ENCODE data around the gene ZSWIM7. TPM values are rescaled to one million over a fixed set of nuclear protein-coding genes. Genes with fewer than 3 reads are reported as not detected.

ZSWIM7 gene
- total and polyA plus RNA-seq, 5 experiments from 2014 or later, result 37.3 to 87.3 (median 60.9) TPM

DNA sequence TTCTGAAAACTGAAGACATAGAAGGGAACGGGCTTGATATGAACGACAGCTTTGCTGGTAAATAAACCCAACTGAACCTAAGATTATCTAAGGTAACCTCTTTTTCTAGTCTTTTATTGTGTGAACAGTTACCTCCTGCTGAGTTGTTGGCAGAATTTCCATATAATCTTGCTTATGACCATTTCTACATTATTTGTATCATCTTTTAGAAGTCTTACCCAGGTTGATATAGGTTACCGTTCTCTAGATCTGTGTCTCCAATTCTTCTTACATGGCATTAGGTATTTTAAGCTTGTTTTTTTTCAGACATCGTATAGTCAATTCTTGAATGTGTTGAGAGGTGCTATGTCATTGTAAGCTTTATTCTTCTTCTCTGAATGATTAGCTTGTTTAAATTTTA lies 24.4 kb upstream of the ZSWIM7 start:
- Mint-ChIP-seq H3K4me1 (peaks cover 3 to 30% (median 14%) of the 10 kb centered on the region in 4 donors), H3K27ac (peak overlapping the region in 4 of 10 donors; percentile 14 to 49 (median 24)), H3K9me3 (no peaks in the 10 kb centered on the region), H3K27me3 (no peaks in the 10 kb centered on the region), H3K36me3 (peaks cover 0 to 88% (median 26%) of the 10 kb centered on the region in 3 donors), H3K4me3 (no peak overlapping the region)
- ATAC-seq (no peak), DNase-seq (no peak)
- POLR2A ChIA-PET, result no interaction called here

DNA sequence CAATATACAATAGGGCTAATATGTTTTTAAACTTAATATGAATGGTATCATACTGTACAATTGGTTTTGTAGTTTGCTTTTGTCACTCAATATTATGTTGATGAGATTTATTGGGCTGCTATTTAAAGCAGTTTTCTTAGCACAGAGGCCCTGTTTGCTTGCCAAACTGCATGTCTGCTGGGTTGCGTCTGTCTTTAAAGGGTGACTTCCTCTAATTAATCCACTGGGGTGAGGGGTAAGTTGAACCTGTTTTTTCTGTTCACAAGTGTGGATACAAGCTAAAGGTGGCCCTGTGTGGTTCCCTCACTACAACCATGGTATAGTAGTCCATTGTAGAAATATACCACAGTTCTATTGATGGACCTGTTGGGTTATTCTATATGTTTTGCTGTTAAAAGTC lies 19.8 kb upstream of the ZSWIM7 start:
- ATAC-seq, result no peak
- DNase-seq, result no peak
- Mint-ChIP-seq H3K4me1 (peaks cover 7 to 26% (median 15%) of the 10 kb centered on the region in 4 donors), H3K27ac (peak overlapping the region in 4 of 10 donors; percentile 11 to 65 (median 34)), H3K9me3 (no peaks in the 10 kb centered on the region), H3K4me3 (no peak overlapping the region), H3K27me3 (no peaks in the 10 kb centered on the region), H3K36me3 (peaks cover 0 to 81% (median 21%) of the 10 kb centered on the region in 3 donors)
- POLR2A ChIA-PET, result no interaction called here

- H3K27ac Mint-ChIP-seq, result peak overlapping the region in 1 of 10 donors; percentile 20
- H3K27me3 Mint-ChIP-seq, result no peaks in the 10 kb centered on the region
- no peaks in the 10 kb centered on the region for H3K9me3 Mint-ChIP-seq
- peaks cover 7 to 19% (median 15%) of the 10 kb centered on the region in 4 donors for H3K4me1 Mint-ChIP-seq
- ATAC-seq (no peak), DNase-seq (no peak)
- H3K36me3 Mint-ChIP-seq, result peaks cover 0 to 86% (median 13%) of the 10 kb centered on the region in 3 donors
- POLR2A ChIA-PET, result no interaction called here
- H3K4me3 Mint-ChIP-seq, result no peak overlapping the region
These were observed 14.5 kb upstream of the ZSWIM7 start for GRCh38 chr17:16013943-16014407.

GRCh38 chr17:16007439-16007838 lies 7.9 kb upstream of the ZSWIM7 start:
- H3K27ac Mint-ChIP-seq, result peak overlapping the region in 3 of 10 donors; percentile 11 to 66 (median 37)
- no peaks in the 10 kb centered on the region for H3K9me3 Mint-ChIP-seq
- H3K27me3 Mint-ChIP-seq, result no peaks in the 10 kb centered on the region
- H3K4me3 Mint-ChIP-seq, result no peak overlapping the region
- POLR2A ChIA-PET, result no interaction called here
- H3K36me3 Mint-ChIP-seq, result peaks cover 15 to 94% (median 35%) of the 10 kb centered on the region in 3 donors
- ATAC-seq (no peak), DNase-seq (no peak)
- H3K4me1 Mint-ChIP-seq, result peaks cover 15 to 30% (median 20%) of the 10 kb centered on the region in 4 donors

DNA sequence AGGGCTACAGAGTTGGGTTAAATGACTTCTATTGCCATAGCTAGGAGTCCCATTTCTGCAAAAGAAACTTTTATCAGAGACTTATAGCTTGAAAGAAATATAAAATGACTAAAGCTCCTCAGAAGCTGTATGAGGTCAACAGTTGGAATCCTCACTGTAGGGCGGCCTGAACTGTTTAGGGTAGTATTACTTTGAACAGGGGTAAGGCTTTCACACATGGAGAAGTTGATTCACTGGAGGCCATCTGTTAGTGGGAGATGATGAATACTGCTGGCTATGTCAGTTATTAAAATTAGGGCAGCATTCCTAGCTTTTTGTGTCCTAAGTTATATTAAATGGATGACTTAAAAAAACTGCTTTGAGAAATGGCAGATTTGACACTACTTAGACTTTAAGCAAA lies 6.1 kb upstream of the ZSWIM7 start:
- Mint-ChIP-seq H3K36me3 (peaks cover 15 to 90% (median 38%) of the 10 kb centered on the region in 3 donors), H3K4me1 (peaks cover 28 to 39% (median 29%) of the 10 kb centered on the region in 4 donors), H3K27ac (no peak overlapping the region), H3K27me3 (no peaks in the 10 kb centered on the region), H3K4me3 (no peak overlapping the region), H3K9me3 (no peaks in the 10 kb centered on the region)
- ATAC-seq, result no peak
- no peak for DNase-seq
- POLR2A ChIA-PET, result interaction anchor here (0.6 kb wide), 1 partner anchor 34 kb away, joined by 3 read pairs; no protein-coding TSS in a partner anchor

GRCh38 chr17:16003841-16004240 lies 4.3 kb upstream of the ZSWIM7 start:
- DNase-seq (no peak), ATAC-seq (no peak)
- Mint-ChIP-seq H3K4me1 (peaks cover 32 to 44% (median 38%) of the 10 kb centered on the region in 4 donors), H3K9me3 (no peaks in the 10 kb centered on the region), H3K4me3 (no peak overlapping the region), H3K27me3 (no peaks in the 10 kb centered on the region), H3K36me3 (peaks cover 14 to 75% (median 37%) of the 10 kb centered on the region in 3 donors), H3K27ac (no peak overlapping the region)
- POLR2A ChIA-PET, result no interaction called here

- H3K36me3 Mint-ChIP-seq, result peaks cover 5 to 64% (median 27%) of the 10 kb centered on the region in 3 donors
- no peak overlapping the region for H3K4me3 Mint-ChIP-seq
- no peak for DNase-seq
- no peaks in the 10 kb centered on the region for H3K9me3 Mint-ChIP-seq
- no peak overlapping the region for H3K27ac Mint-ChIP-seq
- no peak for ATAC-seq
- POLR2A ChIA-PET, result interaction anchor here (0.6 kb wide), 1 partner anchor 199 kb away, joined by 3 read pairs; no protein-coding TSS in a partner anchor
- H3K27me3 Mint-ChIP-seq, result no peaks in the 10 kb centered on the region
- peaks cover 24 to 44% (median 34%) of the 10 kb centered on the region in 4 donors for H3K4me1 Mint-ChIP-seq
These were observed 3.3 kb upstream of the ZSWIM7 start for GRCh38 chr17:16002708-16003260.

DNA sequence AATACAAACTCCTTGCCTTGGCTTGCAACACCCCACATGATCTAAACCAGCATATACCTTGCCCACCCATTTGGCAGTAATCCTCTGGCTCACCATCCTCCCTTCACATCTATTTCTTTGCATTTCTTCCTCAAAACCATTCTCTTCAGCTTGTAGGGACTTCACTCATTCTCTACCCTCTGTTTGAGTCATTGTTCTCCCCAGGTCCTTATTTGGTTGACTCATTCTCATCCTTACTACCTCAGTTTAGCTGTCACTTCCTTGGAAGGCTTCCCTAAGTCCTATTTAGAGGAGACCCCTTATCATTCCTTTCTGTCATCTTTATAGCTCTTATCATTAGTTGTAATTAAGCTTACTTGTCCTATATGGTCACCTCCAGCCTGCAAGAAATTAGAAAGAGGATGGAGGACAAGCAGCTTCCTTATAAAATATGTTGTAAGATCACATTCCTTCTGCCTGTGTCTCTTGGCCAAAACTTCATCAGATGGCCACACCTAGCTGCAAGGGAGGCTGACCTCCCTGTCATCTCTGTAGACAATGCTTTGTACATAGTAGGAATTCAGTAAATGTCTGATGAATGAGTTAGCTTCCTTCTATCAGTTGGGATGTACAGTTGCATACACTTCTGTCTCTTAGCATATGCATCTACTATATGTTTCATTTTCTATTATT lies 1.9 kb upstream of the ZSWIM7 start:
- H3K4me1 Mint-ChIP-seq, result peaks cover 24 to 47% (median 36%) of the 10 kb centered on the region in 4 donors
- POLR2A ChIA-PET, result interaction anchor here (0.7 kb wide), 1 partner anchor 49 kb away, joined by 3 read pairs; no protein-coding TSS in a partner anchor
- H3K4me3 Mint-ChIP-seq, result peak overlapping the region; percentile 78 to 98 (median 91)
- DNase-seq (no peak), ATAC-seq (no peak)
- peak overlapping the region; percentile 67 to 98 (median 95) for H3K27ac Mint-ChIP-seq
- H3K27me3 Mint-ChIP-seq, result no peaks in the 10 kb centered on the region
- no peaks in the 10 kb centered on the region for H3K9me3 Mint-ChIP-seq
- peaks cover 5 to 62% (median 25%) of the 10 kb centered on the region in 3 donors for H3K36me3 Mint-ChIP-seq

DNA sequence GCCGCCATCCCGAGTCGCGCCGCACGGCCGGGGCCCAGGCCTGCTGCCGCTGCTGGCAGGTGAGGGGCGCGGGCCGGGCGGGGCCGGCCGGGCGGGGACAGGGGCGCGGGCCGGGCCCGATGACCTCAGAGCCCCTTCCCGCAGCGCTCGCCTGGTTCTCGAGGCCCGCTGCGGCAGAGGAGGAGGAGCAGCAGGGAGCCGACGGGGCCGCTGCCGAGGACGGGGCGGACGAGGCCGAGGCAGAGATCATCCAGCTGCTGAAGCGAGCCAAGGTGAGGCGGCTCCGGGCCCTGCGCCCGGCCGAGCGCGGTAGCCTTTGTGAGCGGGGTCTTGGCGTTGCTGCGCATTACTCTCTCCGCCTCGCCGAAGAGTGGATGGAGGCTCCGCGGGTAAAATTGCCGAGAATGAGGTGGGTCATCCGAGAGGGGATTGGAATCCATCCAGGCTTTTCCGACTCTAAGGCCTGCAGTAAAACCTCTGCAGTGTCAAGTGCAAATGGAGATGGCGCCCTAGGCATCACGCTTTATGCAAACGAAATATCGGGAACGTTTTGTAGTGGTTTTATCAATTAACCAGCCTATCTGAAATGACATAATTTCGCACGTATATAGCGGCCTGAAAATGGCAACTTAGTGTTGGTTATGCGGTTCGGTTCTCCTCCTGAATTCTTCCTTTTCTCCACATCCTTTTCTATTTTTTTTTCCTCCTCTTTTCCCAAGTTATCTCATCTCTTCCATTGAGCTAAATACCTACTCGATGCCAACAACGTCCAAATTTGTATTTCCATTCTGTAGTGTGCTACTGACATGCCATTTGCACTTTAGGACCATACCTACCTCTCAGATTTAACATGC lies 697 bp upstream of the ZSWIM7 start:
- peak; percentile 26 to 39 for ATAC-seq
- Mint-ChIP-seq H3K4me1 (peaks cover 24 to 47% (median 35%) of the 10 kb centered on the region in 4 donors), H3K27ac (peak overlapping the region; percentile 83 to 98 (median 96)), H3K4me3 (peak overlapping the region; percentile 78 to 98 (median 91)), H3K27me3 (no peaks in the 10 kb centered on the region), H3K36me3 (peaks cover 5 to 61% (median 23%) of the 10 kb centered on the region in 3 donors), H3K9me3 (no peaks in the 10 kb centered on the region)
- POLR2A ChIA-PET, result interaction anchor here (0.9 to 2.0 kb wide), 6 partner anchors 10 to 438 kb away, joined by 3 to 14 read pairs (median 3); partner anchors contain the start of gene ADORA2B
- peak in 2 of 10 donors; percentile 1 to 44 for DNase-seq

- Mint-ChIP-seq H3K9me3 (no peaks in the 10 kb centered on the region), H3K4me3 (peak overlapping the region in 9 of 10 donors; percentile 78 to 98 (median 94)), H3K4me1 (peaks cover 19 to 44% (median 34%) of the 10 kb centered on the region in 4 donors), H3K27ac (peak overlapping the region in 9 of 10 donors; percentile 92 to 99 (median 97)), H3K36me3 (peaks cover 0 to 54% (median 11%) of the 10 kb centered on the region in 3 donors), H3K27me3 (no peaks in the 10 kb centered on the region)
- no peak for DNase-seq
- ATAC-seq, result no peak
- POLR2A ChIA-PET, result interaction anchor here (0.6 to 2.0 kb wide), 5 partner anchors 32 to 294 kb away, joined by 4 to 14 read pairs (median 5); partner anchors contain the start of gene ADORA2B
These were observed 1.4 kb downstream of the ZSWIM7 start for GRCh38 chr17:15998031-15998562.

GRCh38 chr17:15996322-15996721 lies 3.2 kb downstream of the ZSWIM7 start:
- no peak for ATAC-seq
- no peaks in the 10 kb centered on the region for H3K9me3 Mint-ChIP-seq
- POLR2A ChIA-PET, result interaction anchor here (0.7 to 0.8 kb wide), 2 partner anchors 22 to 28 kb away, joined by 3 to 4 read pairs; no protein-coding TSS in a partner anchor
- peak overlapping the region in 1 of 10 donors; percentile 11 for H3K27ac Mint-ChIP-seq
- H3K36me3 Mint-ChIP-seq, result peaks cover 0 to 52% (median 3%) of the 10 kb centered on the region in 3 donors
- H3K27me3 Mint-ChIP-seq, result no peaks in the 10 kb centered on the region
- H3K4me3 Mint-ChIP-seq, result no peak overlapping the region
- peaks cover 11 to 30% (median 23%) of the 10 kb centered on the region in 4 donors for H3K4me1 Mint-ChIP-seq
- DNase-seq, result no peak
